ENCODE data around the gene COL23A1. TPM values are rescaled to one million over a fixed set of nuclear protein-coding genes. Genes with fewer than 3 reads are reported as not detected.

Gene COL23A1
- total and polyA plus RNA-seq, 3 experiments from 2014 or later: 0.20 to 0.28 TPM; not detected in 1

GRCh38 chr5:178330791-178331404 is 259.3 kb downstream of the COL23A1 start:
- Mint-ChIP-seq H3K9me3 (no peaks in the 10 kb centered on the region), H3K4me1 (peaks cover 2 to 4% (median 4%) of the 10 kb centered on the region in 3 donors), H3K27me3 (peaks cover 0 to 9% of the 10 kb centered on the region in 2 donors), H3K27ac (peak overlapping the region in 1 of 8 donors; percentile 46), H3K4me3 (no peak overlapping the region), H3K36me3 (no peaks in the 10 kb centered on the region)
- Histone ChIP-seq H3K27me3 (ENCODE audit: insufficient read depth, low read length, poor library complexity, severe bottlenecking) (peaks cover 4% of the 10 kb centered on the region), H3K27ac (ENCODE audit: low read depth, low read length) (no peak overlapping the region), H3K4me1 (ENCODE audit: insufficient read depth, low read length) (no peaks in the 10 kb centered on the region), H3K9me3 (ENCODE audit: low read length) (no peaks in the 10 kb centered on the region), H3K36me3 (ENCODE audit: insufficient read depth, low read length) (no peaks in the 10 kb centered on the region), H3K4me3 (ENCODE audit: low read length) (no peak overlapping the region)
- no peak for DNase-seq
- ChIA-PET CTCF (no interaction called here), POLR2A (no interaction called here)

- H3K4me3 Mint-ChIP-seq: no peak overlapping the region
- no peaks in the 10 kb centered on the region for H3K36me3 Mint-ChIP-seq
- Histone ChIP-seq H3K36me3 (ENCODE audit: insufficient read depth, low read length) (no peaks in the 10 kb centered on the region), H3K27me3 (ENCODE audit: insufficient read depth, low read length, poor library complexity, severe bottlenecking) (peaks cover 4% of the 10 kb centered on the region), H3K4me3 (ENCODE audit: low read length) (no peak overlapping the region), H3K27ac (ENCODE audit: low read depth, low read length) (no peak overlapping the region), H3K9me3 (ENCODE audit: low read length) (no peaks in the 10 kb centered on the region), H3K4me1 (ENCODE audit: insufficient read depth, low read length) (no peaks in the 10 kb centered on the region)
- H3K9me3 Mint-ChIP-seq: no peaks in the 10 kb centered on the region
- peaks cover 3 to 9% of the 10 kb centered on the region in 2 donors for H3K27me3 Mint-ChIP-seq
- no peak overlapping the region for H3K27ac Mint-ChIP-seq
- POLR2A ChIA-PET: no interaction called here
- CTCF ChIA-PET: no interaction called here
- DNase-seq: no peak
- H3K4me1 Mint-ChIP-seq: peaks cover 2 to 4% (median 4%) of the 10 kb centered on the region in 3 donors
Measured at GRCh38 chr5:178328826-178329730, 261.1 kb downstream of the COL23A1 start.

- Mint-ChIP-seq H3K36me3 (no peaks in the 10 kb centered on the region), H3K27ac (peak overlapping the region in 1 of 8 donors; percentile 61), H3K9me3 (no peaks in the 10 kb centered on the region), H3K27me3 (peaks cover 3 to 9% of the 10 kb centered on the region in 2 donors), H3K4me3 (no peak overlapping the region), H3K4me1 (peaks cover 2 to 4% (median 4%) of the 10 kb centered on the region in 3 donors)
- no peaks in the 10 kb centered on the region for H3K36me3 ChIP-seq (ENCODE audit: insufficient read depth, low read length)
- ChIA-PET POLR2A (no interaction called here), CTCF (no interaction called here)
- H3K27ac ChIP-seq (ENCODE audit: low read depth, low read length): no peak overlapping the region
- H3K4me1 ChIP-seq (ENCODE audit: insufficient read depth, low read length): no peaks in the 10 kb centered on the region
- no peak for DNase-seq
- H3K9me3 ChIP-seq (ENCODE audit: low read length): no peaks in the 10 kb centered on the region
- no peak overlapping the region for H3K4me3 ChIP-seq (ENCODE audit: low read length)
- peaks cover 4% of the 10 kb centered on the region for H3K27me3 ChIP-seq (ENCODE audit: insufficient read depth, low read length, poor library complexity, severe bottlenecking)
Measured at GRCh38 chr5:178327931-178328711, 262.1 kb downstream of the COL23A1 start.

- ChIA-PET CTCF (no interaction called here), POLR2A (no interaction called here)
- Mint-ChIP-seq H3K9me3 (no peaks in the 10 kb centered on the region), H3K4me3 (no peak overlapping the region), H3K27ac (no peak overlapping the region), H3K36me3 (no peaks in the 10 kb centered on the region), H3K27me3 (peaks cover 3 to 9% of the 10 kb centered on the region in 2 donors), H3K4me1 (peaks cover 2 to 4% (median 4%) of the 10 kb centered on the region in 3 donors)
- no peaks in the 10 kb centered on the region for H3K4me1 ChIP-seq (ENCODE audit: insufficient read depth, low read length)
- no peak overlapping the region for H3K27ac ChIP-seq (ENCODE audit: low read depth, low read length)
- peaks cover 2% of the 10 kb centered on the region for H3K27me3 ChIP-seq (ENCODE audit: insufficient read depth, low read length, poor library complexity, severe bottlenecking)
- no peaks in the 10 kb centered on the region for H3K9me3 ChIP-seq (ENCODE audit: low read length)
- no peaks in the 10 kb centered on the region for H3K36me3 ChIP-seq (ENCODE audit: insufficient read depth, low read length)
- no peak overlapping the region for H3K4me3 ChIP-seq (ENCODE audit: low read length)
- DNase-seq: no peak
Measured at GRCh38 chr5:178327446-178327845, 262.7 kb downstream of the COL23A1 start.

GRCh38 chr5:178326374-178326715 is 263.8 kb downstream of the COL23A1 start:
- Mint-ChIP-seq H3K4me3 (no peak overlapping the region), H3K27me3 (peaks cover 3 to 9% of the 10 kb centered on the region in 2 donors), H3K9me3 (no peaks in the 10 kb centered on the region), H3K27ac (no peak overlapping the region), H3K4me1 (peaks cover 2 to 4% (median 4%) of the 10 kb centered on the region in 3 donors), H3K36me3 (no peaks in the 10 kb centered on the region)
- Histone ChIP-seq H3K9me3 (ENCODE audit: low read length) (no peaks in the 10 kb centered on the region), H3K27me3 (ENCODE audit: insufficient read depth, low read length, poor library complexity, severe bottlenecking) (no peaks in the 10 kb centered on the region), H3K27ac (ENCODE audit: low read depth, low read length) (no peak overlapping the region), H3K36me3 (ENCODE audit: insufficient read depth, low read length) (no peaks in the 10 kb centered on the region), H3K4me3 (ENCODE audit: low read length) (no peak overlapping the region), H3K4me1 (ENCODE audit: insufficient read depth, low read length) (no peaks in the 10 kb centered on the region)
- POLR2A ChIA-PET: no interaction called here
- DNase-seq: no peak
- CTCF ChIA-PET: no interaction called here

- ChIA-PET POLR2A (no interaction called here), CTCF (no interaction called here)
- H3K27me3 Mint-ChIP-seq: peaks cover 3 to 9% of the 10 kb centered on the region in 2 donors
Measured at GRCh38 chr5:178325679-178326373, 264.4 kb downstream of the COL23A1 start.

GRCh38 chr5:178325311-178325678 is 264.9 kb downstream of the COL23A1 start:
- H3K4me1 Mint-ChIP-seq: no peaks in the 10 kb centered on the region
- H3K36me3 ChIP-seq (ENCODE audit: insufficient read depth, low read length): no peaks in the 10 kb centered on the region
- no peaks in the 10 kb centered on the region for H3K36me3 Mint-ChIP-seq
- H3K27me3 Mint-ChIP-seq: peaks cover 3 to 9% of the 10 kb centered on the region in 2 donors
- H3K4me1 ChIP-seq (ENCODE audit: insufficient read depth, low read length): no peaks in the 10 kb centered on the region
- no peak overlapping the region for H3K4me3 ChIP-seq (ENCODE audit: low read length)
- H3K27ac Mint-ChIP-seq: no peak overlapping the region
- H3K9me3 ChIP-seq (ENCODE audit: low read length): no peaks in the 10 kb centered on the region
- H3K27ac ChIP-seq (ENCODE audit: low read depth, low read length): no peak overlapping the region
- H3K4me3 Mint-ChIP-seq: no peak overlapping the region
- DNase-seq: no peak
- CTCF ChIA-PET: no interaction called here
- POLR2A ChIA-PET: interaction anchor here (0.6 kb wide), 1 partner anchor 279 kb away, joined by 4 read pairs; no protein-coding TSS in a partner anchor
- no peaks in the 10 kb centered on the region for H3K9me3 Mint-ChIP-seq
- no peaks in the 10 kb centered on the region for H3K27me3 ChIP-seq (ENCODE audit: insufficient read depth, low read length, poor library complexity, severe bottlenecking)

More at GRCh38 chr5:178325679-178326373, 264.4 kb downstream of the COL23A1 start:
- no peak overlapping the region for H3K4me3 ChIP-seq (ENCODE audit: low read length)
- Mint-ChIP-seq H3K4me1 (peaks cover 2 to 4% (median 3%) of the 10 kb centered on the region in 3 donors), H3K36me3 (no peaks in the 10 kb centered on the region), H3K4me3 (no peak overlapping the region), H3K27ac (no peak overlapping the region), H3K9me3 (no peaks in the 10 kb centered on the region)
- H3K27me3 ChIP-seq (ENCODE audit: insufficient read depth, low read length, poor library complexity, severe bottlenecking): no peaks in the 10 kb centered on the region
- DNase-seq: no peak
- H3K36me3 ChIP-seq (ENCODE audit: insufficient read depth, low read length): no peaks in the 10 kb centered on the region
- no peaks in the 10 kb centered on the region for H3K4me1 ChIP-seq (ENCODE audit: insufficient read depth, low read length)
- no peak overlapping the region for H3K27ac ChIP-seq (ENCODE audit: low read depth, low read length)
- no peaks in the 10 kb centered on the region for H3K9me3 ChIP-seq (ENCODE audit: low read length)
